ENCODE measurements around the gene NIPA2. TPM values are rescaled to one million over a fixed set of nuclear protein-coding genes. Genes with fewer than 3 reads are reported as not detected.
"Not testable (repeated sequence)": the region's sequence is repeated elsewhere in the genome, so short reads cannot be mapped to it uniquely, and the experiment has no call there.

Gene NIPA2
- total RNA-seq, result 10 to 100 TPM; 39.5 to 48.5 TPM

GRCh38 chr15:22838292-22839042 lies at the start of gene NIPA2:
Gene NIPA2, plus strand, starts transcription at chr15:22838666. Its CDS starts 13,066 bp downstream, at chr15:22851732.
- ChIA-PET POLR2A (no interaction called here), CTCF (no interaction called here)
- H3K4me1 Mint-ChIP-seq, result peaks cover 21% of the 10 kb centered on the region
- H3K27me3 Mint-ChIP-seq, result no peaks in the 10 kb centered on the region
- DNase-seq, result peak; percentile 97
- peak within 1 kb of the TSS; percentile 94 for H3K27ac Mint-ChIP-seq
- H3K9me3 Mint-ChIP-seq, result no peaks in the 10 kb centered on the region
- peak within 1 kb of the TSS; percentile 91 for H3K4me3 Mint-ChIP-seq
- peaks cover 18% of the 10 kb centered on the region for H3K36me3 Mint-ChIP-seq (ENCODE audit: low read depth)

- no peaks in the 10 kb centered on the region for H3K27me3 Mint-ChIP-seq
- peaks cover 16% of the 10 kb centered on the region for H3K36me3 Mint-ChIP-seq (ENCODE audit: low read depth)
- no peak overlapping the region for H3K4me3 Mint-ChIP-seq
- H3K9me3 Mint-ChIP-seq, result no peaks in the 10 kb centered on the region
- ChIA-PET CTCF (no interaction called here), POLR2A (no interaction called here)
- DNase-seq, result no peak
- H3K4me1 Mint-ChIP-seq, result peaks cover 25% of the 10 kb centered on the region
- no peak overlapping the region for H3K27ac Mint-ChIP-seq
Observed at GRCh38 chr15:22794063-22794462, 44.4 kb upstream of the NIPA2 start.

- Mint-ChIP-seq H3K27ac (no peak overlapping the region), H3K27me3 (no peaks in the 10 kb centered on the region), H3K36me3 (ENCODE audit: low read depth) (peaks cover 12% of the 10 kb centered on the region), H3K9me3 (no peaks in the 10 kb centered on the region), H3K4me1 (peaks cover 22% of the 10 kb centered on the region), H3K4me3 (no peak overlapping the region)
- CTCF ChIA-PET, result no interaction called here
- POLR2A ChIA-PET, result no interaction called here
- DNase-seq, result no peak
Observed at GRCh38 chr15:22794621-22795167, 43.8 kb upstream of the NIPA2 start.

- peaks cover 11% of the 10 kb centered on the region for H3K36me3 Mint-ChIP-seq (ENCODE audit: low read depth)
- CTCF ChIA-PET, result interaction anchor here (0.8 kb wide), 1 partner anchor 13 kb away, joined by 3 read pairs; no protein-coding TSS in a partner anchor
- H3K4me1 Mint-ChIP-seq, result peaks cover 22% of the 10 kb centered on the region
- DNase-seq, result no peak
- no peaks in the 10 kb centered on the region for H3K9me3 Mint-ChIP-seq
- POLR2A ChIA-PET, result no interaction called here
- no peak overlapping the region for H3K4me3 Mint-ChIP-seq
- no peaks in the 10 kb centered on the region for H3K27me3 Mint-ChIP-seq
- H3K27ac Mint-ChIP-seq, result no peak overlapping the region
Observed at GRCh38 chr15:22795206-22796063, 43.0 kb upstream of the NIPA2 start.

DNA sequence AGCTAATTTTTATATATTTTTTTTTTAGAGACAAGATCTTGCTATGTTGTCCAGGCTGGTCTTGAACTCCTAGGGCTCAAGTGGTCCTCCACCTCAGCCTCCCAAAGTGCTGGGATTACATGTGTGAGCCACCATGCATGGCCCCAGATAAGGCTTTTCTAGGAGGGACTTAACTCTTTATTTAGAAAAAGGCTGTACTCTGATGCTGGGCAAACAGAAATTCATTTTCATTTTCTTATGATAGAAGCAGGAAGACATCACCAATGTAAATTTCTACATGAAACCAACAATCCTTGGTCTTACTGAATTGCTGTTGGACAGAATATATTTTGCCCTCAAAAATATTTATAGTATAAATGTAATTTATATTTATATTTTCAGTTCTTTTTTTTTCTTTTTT lies 42.4 kb upstream of the NIPA2 start:
- H3K4me3 Mint-ChIP-seq, result no peak overlapping the region
- H3K4me1 Mint-ChIP-seq, result peaks cover 21% of the 10 kb centered on the region
- ChIA-PET POLR2A (no interaction called here), CTCF (interaction anchor here (0.8 kb wide), 1 partner anchor 13 kb away, joined by 3 read pairs; no protein-coding TSS in a partner anchor)
- peaks cover 9% of the 10 kb centered on the region for H3K36me3 Mint-ChIP-seq (ENCODE audit: low read depth)
- no peaks in the 10 kb centered on the region for H3K27me3 Mint-ChIP-seq
- peak overlapping the region; percentile 76 for H3K27ac Mint-ChIP-seq
- H3K9me3 Mint-ChIP-seq, result no peaks in the 10 kb centered on the region
- DNase-seq, result no peak

DNA sequence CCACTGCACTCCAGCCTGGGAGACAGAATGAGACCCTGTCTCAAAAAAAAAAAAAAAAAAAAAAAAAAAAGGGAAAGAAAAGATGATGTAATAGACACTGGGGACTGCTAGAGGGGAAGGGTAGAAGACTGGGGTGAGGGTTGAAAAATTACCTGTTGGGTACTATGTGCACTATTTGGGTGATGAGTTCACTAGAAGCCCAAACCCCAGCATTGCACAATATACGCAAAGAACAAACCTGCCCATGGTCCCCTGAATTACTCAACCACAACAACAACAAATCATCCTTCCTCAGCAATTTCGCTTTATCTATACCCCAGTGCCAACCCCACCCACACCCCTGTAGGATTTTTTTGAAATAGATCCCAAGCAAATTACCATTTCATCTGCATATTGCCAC lies 38.6 kb upstream of the NIPA2 start:
- ChIA-PET CTCF (no interaction called here), POLR2A (no interaction called here)
- Mint-ChIP-seq H3K4me3 (no peak overlapping the region), H3K4me1 (peaks cover 13% of the 10 kb centered on the region), H3K27me3 (no peaks in the 10 kb centered on the region), H3K36me3 (ENCODE audit: low read depth) (peaks cover 4% of the 10 kb centered on the region), H3K27ac (no peak overlapping the region), H3K9me3 (no peaks in the 10 kb centered on the region)
- DNase-seq, result no peak

- POLR2A ChIA-PET; H3K27ac Mint-ChIP-seq; H3K36me3 Mint-ChIP-seq (ENCODE audit: low read depth); H3K4me1 Mint-ChIP-seq; H3K9me3 Mint-ChIP-seq; H3K4me3 Mint-ChIP-seq; DNase-seq; H3K27me3 Mint-ChIP-seq; CTCF ChIA-PET: not testable (repeated sequence)
Observed at GRCh38 chr15:22803006-22803405, 35.5 kb upstream of the NIPA2 start.

DNA sequence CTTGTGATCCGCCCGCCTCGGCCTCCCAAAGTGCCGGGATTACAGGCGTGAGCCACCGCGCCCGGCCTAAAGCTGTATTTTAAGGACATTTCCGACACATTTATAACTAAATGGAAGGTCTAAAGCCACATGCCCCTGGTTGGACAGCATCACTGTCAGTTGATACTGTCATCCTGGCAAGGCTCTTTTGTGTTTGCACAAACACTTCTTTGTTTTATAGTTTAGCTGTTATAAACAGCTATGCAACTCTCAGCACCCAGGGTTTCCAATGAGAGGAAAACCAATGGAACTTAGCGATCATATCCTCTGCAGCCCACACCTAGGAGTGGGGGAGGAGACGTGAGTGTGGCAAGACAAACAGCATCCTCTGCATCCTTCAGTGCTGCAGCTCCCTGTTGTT lies 32.3 kb upstream of the NIPA2 start:
- Mint-ChIP-seq H3K9me3 (no peaks in the 10 kb centered on the region), H3K27me3 (no peaks in the 10 kb centered on the region), H3K27ac (no peak overlapping the region), H3K4me1 (peaks cover 8% of the 10 kb centered on the region), H3K36me3 (ENCODE audit: low read depth) (no peaks in the 10 kb centered on the region), H3K4me3 (no peak overlapping the region)
- DNase-seq, result no peak
- ChIA-PET CTCF (interaction anchor here (0.6 kb wide), 1 partner anchor 36 kb away, joined by 7 read pairs; no protein-coding TSS in a partner anchor), POLR2A (no interaction called here)

GRCh38 chr15:22806664-22807063 lies 31.8 kb upstream of the NIPA2 start:
- CTCF ChIA-PET, result interaction anchor here (0.6 kb wide), 1 partner anchor 9 kb away, joined by 3 read pairs; no protein-coding TSS in a partner anchor
- H3K36me3 Mint-ChIP-seq (ENCODE audit: low read depth), result no peaks in the 10 kb centered on the region
- H3K9me3 Mint-ChIP-seq, result no peaks in the 10 kb centered on the region
- H3K4me1 Mint-ChIP-seq, result peaks cover 6% of the 10 kb centered on the region
- POLR2A ChIA-PET, result no interaction called here
- no peak for DNase-seq
- no peak overlapping the region for H3K4me3 Mint-ChIP-seq
- H3K27me3 Mint-ChIP-seq, result no peaks in the 10 kb centered on the region
- no peak overlapping the region for H3K27ac Mint-ChIP-seq

DNA sequence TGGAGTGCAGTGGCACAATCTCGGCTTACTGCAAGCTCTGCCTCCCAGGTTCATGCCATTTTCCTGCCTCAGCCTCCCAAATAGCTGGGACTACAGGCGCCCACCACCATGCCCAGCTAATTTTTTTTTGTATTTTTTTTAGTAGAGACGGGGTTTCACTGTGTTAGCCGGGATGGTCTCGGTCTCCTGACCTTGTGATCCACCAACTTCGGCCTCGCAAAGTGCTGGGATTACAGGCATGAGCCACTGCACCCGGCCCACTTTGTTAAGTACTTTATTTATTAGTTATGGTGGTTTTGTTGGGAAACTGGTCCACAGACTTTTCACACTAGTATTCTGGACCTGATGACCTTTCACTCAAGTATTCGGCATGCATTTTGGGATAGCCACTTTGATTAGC lies 30.6 kb upstream of the NIPA2 start:
- CTCF ChIA-PET, POLR2A ChIA-PET: not testable (repeated sequence)

GRCh38 chr15:22808240-22808639 lies 30.2 kb upstream of the NIPA2 start:
- DNase-seq, result no peak
- no peak overlapping the region for H3K4me3 Mint-ChIP-seq
- H3K36me3 Mint-ChIP-seq (ENCODE audit: low read depth), result no peaks in the 10 kb centered on the region
- CTCF ChIA-PET, result no interaction called here
- H3K4me1 Mint-ChIP-seq, result peaks cover 6% of the 10 kb centered on the region
- no peak overlapping the region for H3K27ac Mint-ChIP-seq
- POLR2A ChIA-PET, result no interaction called here
- no peaks in the 10 kb centered on the region for H3K9me3 Mint-ChIP-seq
- no peaks in the 10 kb centered on the region for H3K27me3 Mint-ChIP-seq

More for the DNA sequence above, 30.6 kb upstream of the NIPA2 start:
- H3K27me3 Mint-ChIP-seq; H3K9me3 Mint-ChIP-seq; H3K36me3 Mint-ChIP-seq (ENCODE audit: low read depth); DNase-seq; H3K27ac Mint-ChIP-seq; H3K4me1 Mint-ChIP-seq; H3K4me3 Mint-ChIP-seq: not testable (repeated sequence)

- POLR2A ChIA-PET, result no interaction called here
- DNase-seq, result no peak
- Mint-ChIP-seq H3K9me3 (no peaks in the 10 kb centered on the region), H3K36me3 (ENCODE audit: low read depth) (no peaks in the 10 kb centered on the region), H3K27ac (no peak overlapping the region), H3K4me1 (peaks cover 6% of the 10 kb centered on the region), H3K4me3 (no peak overlapping the region), H3K27me3 (no peaks in the 10 kb centered on the region)
- CTCF ChIA-PET, result no interaction called here
Observed at GRCh38 chr15:22808761-22809280, 29.6 kb upstream of the NIPA2 start.
